ENCODE measurements around the gene RWDD3.

RWDD3 gene, protein sequence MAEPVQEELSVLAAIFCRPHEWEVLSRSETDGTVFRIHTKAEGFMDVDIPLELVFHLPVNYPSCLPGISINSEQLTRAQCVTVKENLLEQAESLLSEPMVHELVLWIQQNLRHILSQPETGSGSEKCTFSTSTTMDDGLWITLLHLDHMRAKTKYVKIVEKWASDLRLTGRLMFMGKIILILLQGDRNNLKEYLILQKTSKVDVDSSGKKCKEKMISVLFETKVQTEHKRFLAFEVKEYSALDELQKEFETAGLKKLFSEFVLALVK

GRCh38 chr1:95233737-95234500 lies at the start of gene RWDD3:
TSS of gene RWDD3 (plus strand) at chr1:95234210. CDS start at chr1:95234231, 21 bp downstream.
- DNase-seq (ENCODE audit: low read depth) = peak; percentile 85

DNA sequence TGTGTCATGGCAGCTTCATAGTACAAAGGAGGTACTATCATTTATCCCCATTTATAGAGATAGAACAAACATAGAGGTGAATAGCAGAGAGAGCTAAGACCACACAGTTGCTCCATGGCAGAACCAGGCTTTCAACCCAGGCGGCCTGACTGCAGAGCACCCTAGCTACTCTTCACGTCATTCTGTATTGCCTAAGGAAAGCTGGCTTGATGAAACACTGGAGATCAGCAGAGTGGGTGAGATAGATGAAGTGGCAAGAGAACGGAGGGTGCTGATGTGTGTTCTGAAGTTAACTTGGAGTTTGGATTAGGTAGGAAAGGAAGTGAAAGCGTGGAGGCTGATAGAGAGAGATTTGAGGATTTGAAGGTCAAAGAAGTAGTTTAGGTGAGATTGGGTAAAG lies 47.9 kb upstream of the RWDD3 start:
- no peak for DNase-seq (ENCODE audit: low read depth)

- no peak for DNase-seq (ENCODE audit: low read depth)
Measured at GRCh38 chr1:95193591-95193990, 40.4 kb upstream of the RWDD3 start.

GRCh38 chr1:95195046-95195445 lies 39.0 kb upstream of the RWDD3 start:
- DNase-seq (ENCODE audit: low read depth) = no peak

GRCh38 chr1:95196017-95196416 lies 38.0 kb upstream of the RWDD3 start:
- no peak for DNase-seq (ENCODE audit: low read depth)

- DNase-seq (ENCODE audit: low read depth) = no peak
Measured at GRCh38 chr1:95197616-95198252, 36.3 kb upstream of the RWDD3 start.

DNA sequence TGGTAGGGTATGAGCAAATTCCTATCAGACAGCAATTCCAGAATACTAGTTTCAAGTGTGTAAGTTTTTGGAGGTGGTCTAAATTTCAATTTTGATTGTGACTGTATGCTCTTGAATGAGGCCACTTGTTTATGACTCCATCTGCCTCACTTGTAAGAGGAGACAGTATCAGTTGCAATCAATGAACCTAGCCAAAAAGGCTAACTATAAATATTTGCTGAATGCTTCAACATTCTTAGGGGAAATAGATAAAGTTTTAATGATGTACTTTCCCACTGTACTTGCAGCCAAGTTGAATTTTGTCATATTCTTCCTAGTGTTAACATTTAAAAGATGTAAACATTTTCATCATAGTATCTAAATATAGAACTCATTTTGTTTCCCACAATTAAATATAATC lies 32.1 kb upstream of the RWDD3 start:
- no peak for DNase-seq (ENCODE audit: low read depth)

DNA sequence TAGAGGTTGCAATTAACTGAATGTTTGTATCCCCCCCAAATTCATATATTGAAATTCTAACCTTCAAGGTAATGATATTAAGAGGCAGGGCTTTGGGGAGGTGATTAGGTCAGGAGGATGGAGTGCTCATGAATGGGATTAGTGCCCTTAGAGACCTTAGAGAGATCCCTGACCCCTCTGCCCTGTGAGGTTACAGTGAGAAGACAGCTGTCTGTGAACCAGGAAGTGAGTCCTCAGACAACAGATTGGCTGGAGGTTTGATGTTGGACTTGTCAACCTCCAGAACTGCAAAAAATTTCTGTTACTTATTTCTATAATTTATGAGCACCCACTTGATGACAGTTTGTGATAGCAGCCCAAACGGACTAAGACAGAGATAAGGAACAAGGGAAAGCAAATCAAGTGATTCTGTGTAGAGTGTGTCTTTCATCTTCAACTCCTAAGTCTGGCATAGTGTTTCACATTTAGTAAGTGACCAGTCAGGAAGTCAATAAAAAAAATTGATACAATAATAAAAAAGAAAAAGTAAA lies 30.0 kb upstream of the RWDD3 start:
- DNase-seq (ENCODE audit: low read depth) = no peak

- no peak for DNase-seq (ENCODE audit: low read depth)
Measured at GRCh38 chr1:95206514-95206913, 27.5 kb upstream of the RWDD3 start.

GRCh38 chr1:95207223-95207935 lies 26.6 kb upstream of the RWDD3 start:
- no peak for DNase-seq (ENCODE audit: low read depth)

- no peak for DNase-seq (ENCODE audit: low read depth)
Measured at GRCh38 chr1:95208876-95209275, 25.1 kb upstream of the RWDD3 start.

- no peak for DNase-seq (ENCODE audit: low read depth)
Measured at GRCh38 chr1:95209291-95209690, 24.7 kb upstream of the RWDD3 start.

GRCh38 chr1:95216292-95216990 lies 17.6 kb upstream of the RWDD3 start:
- DNase-seq (ENCODE audit: low read depth) = no peak

DNA sequence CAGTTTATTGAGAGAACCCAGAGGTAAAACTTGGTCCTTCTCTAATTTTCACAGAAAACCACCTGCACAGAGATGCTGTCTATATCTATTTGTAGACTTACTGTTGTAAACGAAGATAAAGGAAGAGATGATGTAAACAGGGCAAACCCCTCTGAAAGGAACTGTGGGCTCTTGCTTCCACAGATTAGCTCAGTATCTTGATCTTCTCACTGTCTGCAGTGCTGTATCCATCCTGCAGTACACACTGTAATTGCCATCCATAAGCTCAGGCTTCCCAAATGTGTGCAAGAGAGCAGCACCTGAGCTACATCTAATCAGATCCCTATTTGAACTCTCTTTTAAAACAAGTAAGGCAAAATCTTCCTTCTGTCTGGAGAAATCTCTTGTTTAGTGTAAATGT lies 16.6 kb upstream of the RWDD3 start:
- no peak for DNase-seq (ENCODE audit: low read depth)

GRCh38 chr1:95219407-95219806 lies 14.6 kb upstream of the RWDD3 start:
- DNase-seq (ENCODE audit: low read depth) = no peak

DNA sequence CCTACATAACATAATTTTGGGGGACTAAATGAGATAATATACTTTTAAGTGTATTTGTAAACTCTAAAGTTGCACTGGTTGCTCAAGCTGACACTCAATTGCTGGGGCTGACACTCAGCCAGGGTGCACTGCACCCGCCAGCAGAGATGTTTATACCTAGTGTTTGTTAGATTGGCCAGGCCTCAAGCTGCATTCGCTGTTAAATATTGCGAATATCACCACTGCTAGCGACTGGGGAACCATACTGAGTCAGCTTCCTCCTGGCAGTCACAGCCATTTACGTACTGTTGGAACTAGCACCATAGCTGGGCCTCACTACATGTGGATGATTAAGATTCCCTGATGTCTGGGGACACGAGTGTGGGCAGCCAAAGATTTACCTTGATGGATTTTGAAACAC lies 12.7 kb upstream of the RWDD3 start:
- no peak for DNase-seq (ENCODE audit: low read depth)

GRCh38 chr1:95222629-95223028 lies 11.4 kb upstream of the RWDD3 start:
- no peak for DNase-seq (ENCODE audit: low read depth)

- DNase-seq (ENCODE audit: low read depth) = no peak
Measured at GRCh38 chr1:95223110-95223509, 10.9 kb upstream of the RWDD3 start.

- no peak for DNase-seq (ENCODE audit: low read depth)
Measured at GRCh38 chr1:95226781-95227660, 7.0 kb upstream of the RWDD3 start.

- DNase-seq (ENCODE audit: low read depth) = no peak
Measured at GRCh38 chr1:95229037-95229436, 5.0 kb upstream of the RWDD3 start.

DNA sequence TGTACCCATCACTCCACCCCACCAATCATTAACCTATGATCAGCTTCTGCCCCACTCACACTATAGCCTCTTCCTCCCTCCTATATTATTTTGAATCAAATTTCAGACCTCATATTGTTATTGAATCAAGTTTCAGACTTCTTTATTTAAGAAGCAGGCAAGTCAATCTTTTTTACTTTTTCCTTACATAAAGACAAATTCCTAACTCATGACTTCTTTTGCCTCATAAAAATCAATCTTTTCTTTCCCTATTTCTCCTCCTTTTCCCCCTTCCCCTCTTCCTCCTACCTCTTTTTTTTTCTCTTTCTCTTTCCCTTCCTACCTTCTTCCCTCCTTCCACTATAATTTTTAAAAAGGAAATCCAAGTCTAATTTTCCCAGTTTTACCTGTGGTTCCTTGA lies 4.3 kb upstream of the RWDD3 start:
- DNase-seq (ENCODE audit: low read depth) = no peak
